Measurements from ENCODE around the gene RALGPS1.

- TF ChIP-seq POLR2A (IDR thresholded peaks at IDR 0.05) (no peak), CTCF (IDR thresholded peaks at IDR 0.05) (no peak)
Observed at GRCh38 chr9:127136880-127137639, 222.5 kb downstream of the RALGPS1 start.
